ENCODE data around the gene PDPK1.

DNA sequence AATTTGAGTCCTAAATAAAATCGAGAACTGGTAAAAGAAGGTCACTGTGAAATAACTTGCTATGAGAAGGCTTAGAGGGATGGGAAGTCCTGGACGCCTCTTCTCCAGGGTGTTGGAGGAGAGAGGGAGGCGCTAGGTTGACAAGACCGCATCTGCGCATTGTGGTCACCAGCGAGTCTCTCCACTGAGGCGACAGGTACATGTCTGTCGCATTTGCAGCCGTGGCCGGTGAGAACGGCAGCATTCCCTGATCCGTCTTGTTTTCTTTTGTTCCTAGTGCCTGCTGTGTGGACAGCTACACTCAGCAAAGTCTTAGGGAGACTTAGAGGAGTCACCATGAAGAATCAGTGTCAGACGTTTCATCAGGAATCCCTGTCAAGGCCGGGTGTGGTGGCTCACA is 32.1 kb upstream of the PDPK1 start:
- no peak for TF ChIP-seq ZFP30 (CRISPR knock-in tag; IDR thresholded peaks at IDR 0.05)
- TF ChIP-seq, protein P1, sequence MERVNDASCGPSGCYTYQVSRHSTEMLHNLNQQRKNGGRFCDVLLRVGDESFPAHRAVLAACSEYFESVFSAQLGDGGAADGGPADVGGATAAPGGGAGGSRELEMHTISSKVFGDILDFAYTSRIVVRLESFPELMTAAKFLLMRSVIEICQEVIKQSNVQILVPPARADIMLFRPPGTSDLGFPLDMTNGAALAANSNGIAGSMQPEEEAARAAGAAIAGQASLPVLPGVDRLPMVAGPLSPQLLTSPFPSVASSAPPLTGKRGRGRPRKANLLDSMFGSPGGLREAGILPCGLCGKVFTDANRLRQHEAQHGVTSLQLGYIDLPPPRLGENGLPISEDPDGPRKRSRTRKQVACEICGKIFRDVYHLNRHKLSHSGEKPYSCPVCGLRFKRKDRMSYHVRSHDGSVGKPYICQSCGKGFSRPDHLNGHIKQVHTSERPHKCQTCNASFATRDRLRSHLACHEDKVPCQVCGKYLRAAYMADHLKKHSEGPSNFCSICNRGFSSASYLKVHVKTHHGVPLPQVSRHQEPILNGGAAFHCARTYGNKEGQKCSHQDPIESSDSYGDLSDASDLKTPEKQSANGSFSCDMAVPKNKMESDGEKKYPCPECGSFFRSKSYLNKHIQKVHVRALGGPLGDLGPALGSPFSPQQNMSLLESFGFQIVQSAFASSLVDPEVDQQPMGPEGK (CRISPR knock-in tag; IDR thresholded peaks at IDR 0.05; ENCODE audit: borderline replicate concordance): no peak
- TF ChIP-seq, protein P2, sequence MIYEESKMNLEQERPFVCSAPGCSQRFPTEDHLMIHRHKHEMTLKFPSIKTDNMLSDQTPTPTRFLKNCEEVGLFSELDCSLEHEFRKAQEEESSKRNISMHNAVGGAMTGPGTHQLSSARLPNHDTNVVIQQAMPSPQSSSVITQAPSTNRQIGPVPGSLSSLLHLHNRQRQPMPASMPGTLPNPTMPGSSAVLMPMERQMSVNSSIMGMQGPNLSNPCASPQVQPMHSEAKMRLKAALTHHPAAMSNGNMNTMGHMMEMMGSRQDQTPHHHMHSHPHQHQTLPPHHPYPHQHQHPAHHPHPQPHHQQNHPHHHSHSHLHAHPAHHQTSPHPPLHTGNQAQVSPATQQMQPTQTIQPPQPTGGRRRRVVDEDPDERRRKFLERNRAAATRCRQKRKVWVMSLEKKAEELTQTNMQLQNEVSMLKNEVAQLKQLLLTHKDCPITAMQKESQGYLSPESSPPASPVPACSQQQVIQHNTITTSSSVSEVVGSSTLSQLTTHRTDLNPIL (CRISPR knock-in tag; IDR thresholded peaks at IDR 0.05; ENCODE audit: low read depth): no peak
- no peak for TF ChIP-seq ARNTL (CRISPR knock-in tag; IDR thresholded peaks at IDR 0.05; ENCODE audit: borderline replicate concordance, low read depth)
- no peak for TF ChIP-seq RARB (CRISPR knock-in tag; IDR thresholded peaks at IDR 0.05)
- TF ChIP-seq ZFP3 (CRISPR knock-in tag; IDR thresholded peaks at IDR 0.05): no peak
- no peak for TF ChIP-seq ZNF8 (CRISPR knock-in tag; IDR thresholded peaks at IDR 0.05)
- no peak for TF ChIP-seq BACH2 (CRISPR knock-in tag; IDR thresholded peaks at IDR 0.05; ENCODE audit: borderline replicate concordance)
- TF ChIP-seq SNAI2 (CRISPR knock-in tag; IDR thresholded peaks at IDR 0.05): no peak
- TF ChIP-seq ISL1 (CRISPR knock-in tag; IDR thresholded peaks at IDR 0.05): no peak
- no peak for TF ChIP-seq OSR1 (CRISPR knock-in tag; IDR thresholded peaks at IDR 0.05)
